Activated T-helper 1 cell treated with Interleukin-2 at 50 U/mL for 16 hours (primary cell): Measurements from ENCODE around the gene TSPYL4.

ENCODE experiments used
- DNase-seq: peaks from one replicate; pipeline ENCODE4 v3.0.0-alpha.2; 2020; ENCODE audit warnings: low read depth

TSPYL4 gene

GRCh38 chr6:116268589-116269293, 14.9 kb upstream of the TSPYL4 start:
- no peak for DNase-seq

- DNase-seq: no peak
These were observed 14.1 kb upstream of the TSPYL4 start for GRCh38 chr6:116267836-116268588.

GRCh38 chr6:116266803-116267202, 12.9 kb upstream of the TSPYL4 start:
- no peak for DNase-seq

GRCh38 chr6:116265041-116265829, 11.4 kb upstream of the TSPYL4 start:
- DNase-seq: no peak

GRCh38 chr6:116263353-116263752, 9.5 kb upstream of the TSPYL4 start:
- DNase-seq: no peak

GRCh38 chr6:116258520-116258919, 4.6 kb upstream of the TSPYL4 start:
- no peak for DNase-seq

- DNase-seq: no peak
These were observed 2.8 kb upstream of the TSPYL4 start for GRCh38 chr6:116256694-116257093.

- no peak for DNase-seq
These were observed 1.4 kb upstream of the TSPYL4 start for GRCh38 chr6:116255246-116255800.

GRCh38 chr6:116254297-116255056, 602 bp upstream of the TSPYL4 start:
- DNase-seq: no peak

- no peak for DNase-seq
These were observed 729 bp downstream of the TSPYL4 start for GRCh38 chr6:116253188-116253504.

- DNase-seq: no peak
These were observed 2.1 kb downstream of the TSPYL4 start for GRCh38 chr6:116251568-116252384.

- no peak for DNase-seq
These were observed 5.3 kb downstream of the TSPYL4 start for GRCh38 chr6:116248577-116248976.

GRCh38 chr6:116247285-116247684, 6.6 kb downstream of the TSPYL4 start:
- DNase-seq: no peak

GRCh38 chr6:116246089-116246488, 7.8 kb downstream of the TSPYL4 start:
- DNase-seq: no peak

- DNase-seq: no peak
These were observed 9.6 kb downstream of the TSPYL4 start for GRCh38 chr6:116244284-116244683.

- no peak for DNase-seq
These were observed 14.0 kb downstream of the TSPYL4 start for GRCh38 chr6:116239856-116240255.

GRCh38 chr6:116239256-116239655, 14.6 kb downstream of the TSPYL4 start:
- DNase-seq: no peak

GRCh38 chr6:116238083-116238482, 15.8 kb downstream of the TSPYL4 start:
- DNase-seq: no peak

- no peak for DNase-seq
These were observed 19.2 kb downstream of the TSPYL4 start for GRCh38 chr6:116234689-116235088.

- DNase-seq: no peak
These were observed 24.5 kb downstream of the TSPYL4 start for GRCh38 chr6:116229287-116229913.

- DNase-seq: no peak
These were observed 30.5 kb downstream of the TSPYL4 start for GRCh38 chr6:116223355-116223754.
